Fibroblast of villous mesenchyme (primary cell): ENCODE data around the gene STK33. TPM values are rescaled to one million over a fixed set of nuclear protein-coding genes. Genes with fewer than 3 reads are reported as not detected.

ENCODE experiments used
- DNase-seq: peaks from one replicate; pipeline ENCODE4 v3.0.0-alpha.2; 2010; ENCODE audit warnings: low read depth
- H3K4me3 ChIP-seq: 2 replicates; pipeline ENCODE4 v1.5.1; 2011; ENCODE audit warnings: low read depth, mild to moderate bottlenecking, low read length
- total RNA-seq: library from RNA; depleted of rRNA; stranded (reverse); fragments of >200 nt; gene quantifications from 2 replicates; pipeline ENCODE4 v1.2.3, GENCODE V29; 2012
- TF ChIP-seq, protein P1 (sequence below): IDR thresholded peaks from 2 replicates; pipeline ENCODE4 v1.5.1; 2012; ENCODE audit warnings: low read depth, mild to moderate bottlenecking, low read length; ENCODE audit not compliant: insufficient read depth

The STK33 gene
- total RNA-seq, 1 donor, result 5.6 TPM

DNA sequence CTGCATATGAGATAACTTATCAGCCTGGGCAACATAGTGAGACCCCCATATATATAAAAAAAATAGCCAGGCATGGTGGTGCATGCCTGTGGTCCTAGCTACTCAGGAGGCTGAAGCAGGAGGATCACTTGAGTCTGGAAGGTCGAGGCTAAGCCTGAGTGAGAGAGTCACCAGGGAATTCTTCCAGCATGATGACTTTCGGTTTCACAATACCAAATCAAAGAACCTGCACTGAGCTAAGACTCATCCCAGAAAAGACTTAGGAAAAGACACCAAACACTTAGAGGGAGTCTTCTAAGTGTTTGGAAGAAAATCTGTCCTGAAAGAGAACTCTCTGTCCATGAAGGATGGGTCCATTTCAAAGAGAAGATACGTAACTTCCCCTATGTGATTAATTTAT lies 12.7 kb downstream of the STK33 start:
- no peak overlapping the region for H3K4me3 ChIP-seq
- no peak for DNase-seq
- TF ChIP-seq, protein P1, sequence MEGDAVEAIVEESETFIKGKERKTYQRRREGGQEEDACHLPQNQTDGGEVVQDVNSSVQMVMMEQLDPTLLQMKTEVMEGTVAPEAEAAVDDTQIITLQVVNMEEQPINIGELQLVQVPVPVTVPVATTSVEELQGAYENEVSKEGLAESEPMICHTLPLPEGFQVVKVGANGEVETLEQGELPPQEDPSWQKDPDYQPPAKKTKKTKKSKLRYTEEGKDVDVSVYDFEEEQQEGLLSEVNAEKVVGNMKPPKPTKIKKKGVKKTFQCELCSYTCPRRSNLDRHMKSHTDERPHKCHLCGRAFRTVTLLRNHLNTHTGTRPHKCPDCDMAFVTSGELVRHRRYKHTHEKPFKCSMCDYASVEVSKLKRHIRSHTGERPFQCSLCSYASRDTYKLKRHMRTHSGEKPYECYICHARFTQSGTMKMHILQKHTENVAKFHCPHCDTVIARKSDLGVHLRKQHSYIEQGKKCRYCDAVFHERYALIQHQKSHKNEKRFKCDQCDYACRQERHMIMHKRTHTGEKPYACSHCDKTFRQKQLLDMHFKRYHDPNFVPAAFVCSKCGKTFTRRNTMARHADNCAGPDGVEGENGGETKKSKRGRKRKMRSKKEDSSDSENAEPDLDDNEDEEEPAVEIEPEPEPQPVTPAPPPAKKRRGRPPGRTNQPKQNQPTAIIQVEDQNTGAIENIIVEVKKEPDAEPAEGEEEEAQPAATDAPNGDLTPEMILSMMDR, result no peak

DNA sequence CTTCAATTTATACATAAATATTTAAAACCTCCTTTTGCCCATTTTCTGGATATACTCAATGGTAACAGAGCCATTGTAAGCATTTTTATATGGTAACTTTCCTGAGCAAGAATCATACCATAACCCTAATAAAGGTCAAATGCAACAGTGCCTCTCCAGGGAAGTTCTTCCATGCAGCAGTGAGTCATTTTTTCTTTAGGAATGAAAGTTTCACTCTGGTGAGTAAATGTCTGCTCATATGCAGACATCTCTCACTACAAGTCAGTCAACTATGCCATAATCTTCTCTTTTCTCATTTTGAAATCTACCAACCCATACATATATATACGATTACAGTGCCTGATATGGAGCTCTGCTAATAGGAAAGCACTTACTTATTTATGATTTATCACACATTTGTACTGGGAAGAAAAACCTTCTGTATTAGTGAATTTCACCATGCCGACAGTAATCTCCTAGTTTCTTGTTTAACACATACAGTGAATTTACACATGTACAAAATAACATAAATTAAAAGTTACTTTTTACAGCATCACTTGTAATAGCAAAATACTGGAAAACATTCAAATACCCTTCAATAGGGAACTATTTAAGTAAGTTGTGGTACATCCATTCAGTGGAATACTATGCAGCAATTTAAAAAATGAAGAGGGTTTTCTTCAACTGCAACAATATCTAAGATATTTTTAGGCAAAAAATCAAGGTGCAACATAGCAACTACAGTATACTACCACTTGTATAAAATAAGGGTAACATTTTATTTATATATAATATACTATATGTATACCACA lies 16.0 kb downstream of the STK33 start:
- no peak for DNase-seq
- TF ChIP-seq, protein P1, result no peak
- no peak overlapping the region for H3K4me3 ChIP-seq

GRCh38 chr11:8574798-8575197 lies 19.2 kb downstream of the STK33 start:
- no peak for DNase-seq
- TF ChIP-seq, protein P1, result no peak
- no peak overlapping the region for H3K4me3 ChIP-seq

DNA sequence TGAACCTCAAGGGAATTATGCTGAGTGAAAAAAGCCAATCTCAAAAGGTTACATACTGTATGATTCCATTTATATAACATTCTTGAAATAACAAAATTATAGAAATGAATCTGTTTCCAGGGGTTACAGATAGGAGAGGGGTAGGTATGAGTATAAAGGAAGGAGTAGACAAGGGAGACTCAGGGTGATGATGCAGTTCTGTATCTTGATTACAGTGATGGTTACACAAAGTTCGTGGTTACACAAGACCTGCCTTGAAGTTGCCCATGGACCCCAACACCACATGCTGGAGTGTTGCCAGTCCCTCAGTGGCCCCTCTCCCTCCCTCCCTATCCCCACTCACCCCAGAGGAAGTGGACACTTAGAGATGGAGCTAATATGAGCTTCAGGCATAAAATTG lies 20.3 kb downstream of the STK33 start:
- H3K4me3 ChIP-seq, result no peak overlapping the region
- TF ChIP-seq, protein P1, result no peak
- no peak for DNase-seq

- H3K4me3 ChIP-seq, result no peak overlapping the region
- TF ChIP-seq, protein P1, result no peak
- DNase-seq, result peak; percentile 4
These were observed 26.3 kb downstream of the STK33 start for GRCh38 chr11:8567602-8568198.

DNA sequence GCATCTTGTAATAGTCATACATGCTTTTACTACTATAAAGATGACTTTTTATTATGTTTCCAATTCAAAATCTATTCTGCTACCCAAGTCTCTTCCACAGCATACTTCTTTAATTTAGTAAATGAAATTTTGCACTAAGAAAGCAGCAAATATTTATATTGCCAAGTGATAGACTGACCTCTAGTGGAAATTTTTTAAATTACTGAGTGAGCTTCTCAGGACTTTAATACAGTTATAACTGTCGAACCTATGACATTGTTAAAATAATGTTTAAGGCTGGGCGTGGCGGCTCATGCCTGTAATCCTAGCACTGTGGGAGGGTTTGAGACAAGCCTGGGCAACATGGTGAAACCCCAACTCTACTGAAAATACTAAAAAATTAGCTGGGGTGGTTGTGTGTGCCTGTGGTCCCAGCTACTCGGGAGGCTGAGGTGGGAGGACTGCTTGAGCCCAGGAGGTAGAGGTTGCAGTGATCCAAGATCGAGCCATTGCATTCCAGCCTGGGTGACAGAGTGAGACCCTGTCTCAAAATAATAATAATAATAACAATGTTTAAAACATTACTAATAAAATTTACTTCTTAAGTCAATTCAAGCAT lies 27.3 kb downstream of the STK33 start:
- TF ChIP-seq, protein P1, result peak; percentile 59
- peak; percentile 59 for DNase-seq
- no peak overlapping the region for H3K4me3 ChIP-seq
